Endothelial cell (in vitro differentiated cells): ENCODE data around the gene MCM3AP. TPM values are rescaled to one million over a fixed set of nuclear protein-coding genes. Genes with fewer than 3 reads are reported as not detected.

Experiments used
- DNase-seq: peaks from one replicate; pipeline ENCODE4 v3.0.0; 2021; ENCODE audit warnings: low spot score
- H3K27ac Mint-ChIP-seq: one replicate; pipeline ENCODE4 v1.8.0; 2021; ENCODE audit warnings: mixed read lengths, inconsistent platforms; ENCODE audit not compliant: unreplicated experiment
- H3K27me3 Mint-ChIP-seq: one replicate; pipeline ENCODE4 v1.8.0; 2021; ENCODE audit warnings: mild to moderate bottlenecking, moderate library complexity, mixed read lengths, inconsistent platforms; ENCODE audit not compliant: unreplicated experiment
- H3K36me3 Mint-ChIP-seq: one replicate; pipeline ENCODE4 v1.8.0; 2021; ENCODE audit warnings: mild to moderate bottlenecking, low read depth, mixed read lengths, inconsistent platforms; ENCODE audit not compliant: unreplicated experiment
- H3K4me1 Mint-ChIP-seq: one replicate; pipeline ENCODE4 v1.8.0; 2021; ENCODE audit warnings: mild to moderate bottlenecking, mixed read lengths, inconsistent platforms; ENCODE audit not compliant: unreplicated experiment
- H3K4me3 Mint-ChIP-seq: one replicate; pipeline ENCODE4 v1.8.0; 2021; ENCODE audit warnings: mild to moderate bottlenecking, mixed read lengths, inconsistent platforms; ENCODE audit not compliant: unreplicated experiment
- H3K9me3 Mint-ChIP-seq: one replicate; pipeline ENCODE4 v1.8.0; 2021; ENCODE audit warnings: mixed read lengths, inconsistent platforms; ENCODE audit not compliant: unreplicated experiment
- total RNA-seq: library from RNA; stranded (reverse); fragmentation: NEBNext Ultra II Directional; extraction: Animal tissue kit (Norgen Biotek cat#: 25700); gene quantifications from one replicate; pipeline ENCODE4 v1.2.1, GENCODE V29; 2021; ENCODE audit not compliant: unreplicated experiment
- TF ChIP-seq, protein P1 (sequence below): fragments of 200-600 bp; sonication (generic); IDR thresholded peaks from one replicate; pipeline ENCODE4 v1.5.0; 2021; ENCODE audit warnings: antibody characterized with exemption; ENCODE audit not compliant: unreplicated experiment

The MCM3AP gene
- total RNA-seq, 1 donor from 2014 or later: 92.1 TPM

DNA sequence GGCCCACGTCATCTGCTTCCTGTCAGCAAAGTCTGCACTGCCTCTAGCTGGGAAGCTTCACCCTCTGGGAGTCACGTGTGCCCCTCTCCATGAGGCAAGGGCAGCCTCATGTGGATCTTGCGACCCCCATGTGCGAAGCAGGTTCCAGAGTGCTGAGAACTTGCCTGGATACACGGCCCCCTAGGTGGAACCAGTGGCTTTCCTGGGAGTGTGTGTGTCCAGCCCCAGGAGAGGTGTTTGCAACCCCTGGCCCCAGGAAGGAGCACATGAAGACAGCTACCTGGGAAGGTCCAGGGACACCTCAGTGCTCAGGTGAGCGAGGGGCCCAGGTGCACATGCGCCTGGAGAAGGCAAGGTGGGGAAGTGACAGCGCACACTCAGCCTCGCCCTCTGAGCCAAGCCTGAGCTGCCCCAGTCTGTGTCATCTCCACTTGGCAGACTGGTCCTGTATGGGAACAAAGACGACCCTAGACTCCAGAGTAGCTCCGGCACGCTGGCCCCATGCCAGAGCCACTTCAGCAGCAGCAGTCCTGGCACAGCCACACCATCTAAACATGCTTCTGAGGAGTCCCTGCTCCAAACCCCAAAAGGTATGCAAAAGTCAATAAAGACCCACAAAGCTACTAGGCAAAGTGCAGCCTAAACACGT is 65.7 kb downstream of the MCM3AP start:
- H3K36me3 Mint-ChIP-seq: peaks cover 32% of the 10 kb centered on the region
- DNase-seq: no peak
- no peaks in the 10 kb centered on the region for H3K9me3 Mint-ChIP-seq
- no peak overlapping the region for H3K27ac Mint-ChIP-seq
- H3K4me3 Mint-ChIP-seq: peak overlapping the region; percentile 47
- H3K27me3 Mint-ChIP-seq: peaks cover under 1% of the 10 kb centered on the region
- TF ChIP-seq, protein P1, sequence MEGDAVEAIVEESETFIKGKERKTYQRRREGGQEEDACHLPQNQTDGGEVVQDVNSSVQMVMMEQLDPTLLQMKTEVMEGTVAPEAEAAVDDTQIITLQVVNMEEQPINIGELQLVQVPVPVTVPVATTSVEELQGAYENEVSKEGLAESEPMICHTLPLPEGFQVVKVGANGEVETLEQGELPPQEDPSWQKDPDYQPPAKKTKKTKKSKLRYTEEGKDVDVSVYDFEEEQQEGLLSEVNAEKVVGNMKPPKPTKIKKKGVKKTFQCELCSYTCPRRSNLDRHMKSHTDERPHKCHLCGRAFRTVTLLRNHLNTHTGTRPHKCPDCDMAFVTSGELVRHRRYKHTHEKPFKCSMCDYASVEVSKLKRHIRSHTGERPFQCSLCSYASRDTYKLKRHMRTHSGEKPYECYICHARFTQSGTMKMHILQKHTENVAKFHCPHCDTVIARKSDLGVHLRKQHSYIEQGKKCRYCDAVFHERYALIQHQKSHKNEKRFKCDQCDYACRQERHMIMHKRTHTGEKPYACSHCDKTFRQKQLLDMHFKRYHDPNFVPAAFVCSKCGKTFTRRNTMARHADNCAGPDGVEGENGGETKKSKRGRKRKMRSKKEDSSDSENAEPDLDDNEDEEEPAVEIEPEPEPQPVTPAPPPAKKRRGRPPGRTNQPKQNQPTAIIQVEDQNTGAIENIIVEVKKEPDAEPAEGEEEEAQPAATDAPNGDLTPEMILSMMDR: no peak
- peaks cover 4% of the 10 kb centered on the region for H3K4me1 Mint-ChIP-seq

DNA sequence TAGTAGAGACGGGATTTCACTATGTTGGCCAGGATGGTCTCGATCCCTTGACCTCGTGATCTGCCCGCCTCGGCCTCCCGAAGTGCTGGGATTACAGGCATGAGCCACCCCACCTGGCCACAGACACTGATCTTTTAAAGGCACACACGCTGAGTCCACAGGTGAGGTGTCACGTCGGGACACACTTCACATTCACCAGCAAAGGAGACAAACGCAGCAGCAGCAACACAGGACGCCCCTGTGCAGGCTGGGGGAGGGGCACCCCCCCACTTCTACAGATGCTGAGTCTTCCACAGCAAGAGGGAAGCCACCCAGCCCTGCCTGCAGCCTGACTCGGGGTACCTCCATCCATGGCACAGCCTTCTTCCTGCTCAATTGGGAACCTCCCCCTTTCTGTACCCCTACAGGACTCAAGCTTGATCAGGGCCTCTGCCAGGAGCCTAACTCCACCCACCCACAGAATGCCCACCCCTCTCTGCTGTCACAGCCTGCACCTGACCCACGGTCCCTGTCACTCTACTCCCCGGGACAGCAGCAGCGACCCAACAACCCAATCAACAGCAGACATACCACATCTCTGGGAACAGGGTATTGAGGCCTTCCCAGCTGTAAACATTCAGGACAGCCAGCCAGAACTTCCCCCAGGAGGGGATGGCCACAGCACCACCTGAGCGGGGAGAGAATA is 66.4 kb downstream of the MCM3AP start:
- Mint-ChIP-seq H3K27ac (no peak overlapping the region), H3K9me3 (no peaks in the 10 kb centered on the region), H3K4me3 (peak overlapping the region; percentile 24)

DNA sequence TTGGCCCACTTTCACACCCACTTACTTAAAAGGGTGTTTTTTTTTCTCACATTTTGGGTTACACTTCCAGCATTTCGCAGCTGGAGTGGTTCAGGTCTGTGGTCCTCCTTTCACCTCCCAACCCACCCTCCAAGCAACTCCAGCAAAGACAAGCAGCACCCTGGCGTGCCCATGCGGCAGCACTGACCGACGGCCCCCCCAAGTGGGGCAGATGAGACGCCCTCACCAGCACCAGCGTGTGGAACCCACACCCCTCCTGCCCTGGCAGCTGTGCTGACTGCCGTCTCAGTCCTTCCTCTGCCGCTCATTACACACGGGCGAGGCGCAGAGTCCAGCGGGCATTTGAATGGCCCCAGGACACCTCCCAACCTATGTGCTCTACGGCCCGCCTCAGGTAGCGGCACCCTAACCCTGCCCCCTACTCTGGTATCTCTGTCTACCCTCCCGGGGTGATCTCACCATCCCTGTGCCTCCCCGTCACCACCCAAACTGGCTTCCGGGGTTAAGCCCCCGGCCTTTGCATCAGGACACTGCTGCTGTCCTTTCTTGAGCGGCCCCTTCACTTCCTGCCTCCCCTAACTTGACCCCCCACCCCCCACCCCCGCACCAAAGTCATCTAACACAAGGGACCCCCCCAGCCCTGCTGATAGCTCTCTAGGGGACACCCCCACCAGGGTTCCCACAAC is 67.8 kb downstream of the MCM3AP start:
- Mint-ChIP-seq H3K4me1 (peaks cover 4% of the 10 kb centered on the region), H3K27ac (no peak overlapping the region), H3K4me3 (no peak overlapping the region), H3K36me3 (peaks cover 31% of the 10 kb centered on the region), H3K27me3 (peaks cover 10% of the 10 kb centered on the region), H3K9me3 (no peaks in the 10 kb centered on the region)
- TF ChIP-seq, protein P1: no peak
- DNase-seq: no peak

More for the DNA sequence above, 66.4 kb downstream of the MCM3AP start:
- TF ChIP-seq, protein P1: no peak
- peaks cover 7% of the 10 kb centered on the region for H3K27me3 Mint-ChIP-seq
- H3K4me1 Mint-ChIP-seq: peaks cover 4% of the 10 kb centered on the region
- peaks cover 31% of the 10 kb centered on the region for H3K36me3 Mint-ChIP-seq
- DNase-seq: no peak

DNA sequence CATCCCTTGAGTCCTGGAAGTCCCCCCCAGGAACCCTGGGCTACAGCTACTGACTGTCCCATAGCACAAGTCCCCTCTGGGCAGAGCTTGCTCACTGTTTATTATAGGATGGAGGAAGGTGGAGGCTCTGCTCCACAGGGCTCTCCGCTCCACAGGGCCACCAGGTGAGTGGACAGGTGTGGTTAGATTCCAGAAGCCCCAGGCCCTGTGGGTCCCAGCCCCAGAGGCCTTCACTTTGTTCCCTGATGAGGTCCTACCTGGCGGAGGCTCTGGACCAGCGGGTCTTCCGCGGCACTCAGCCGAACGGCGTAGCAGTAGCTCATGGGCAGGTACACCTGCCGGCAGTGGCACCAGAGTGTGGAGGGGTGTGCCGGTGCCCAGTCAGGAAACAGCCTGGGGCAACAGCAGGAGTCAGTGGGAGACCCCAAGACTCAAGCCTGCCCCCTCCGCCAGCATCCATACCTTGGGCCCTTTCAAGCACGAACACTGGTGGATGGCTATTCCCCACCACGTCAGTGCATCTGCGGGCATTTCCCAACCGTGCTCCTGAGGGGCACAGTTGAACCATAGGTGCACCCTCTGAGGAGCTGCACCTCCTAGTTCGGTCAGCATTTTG is 69.2 kb downstream of the MCM3AP start:
- Mint-ChIP-seq H3K36me3 (peaks cover 32% of the 10 kb centered on the region), H3K4me3 (no peak overlapping the region), H3K9me3 (no peaks in the 10 kb centered on the region), H3K27ac (no peak overlapping the region), H3K4me1 (peaks cover 4% of the 10 kb centered on the region), H3K27me3 (peaks cover 10% of the 10 kb centered on the region)
- TF ChIP-seq, protein P1: no peak
- no peak for DNase-seq
